Measurements from ENCODE around the gene NDUFS1.
"Not testable (repeated sequence)": the region's sequence is repeated elsewhere in the genome, so short reads cannot be mapped to it uniquely, and the experiment has no call there.

NDUFS1 gene

DNA sequence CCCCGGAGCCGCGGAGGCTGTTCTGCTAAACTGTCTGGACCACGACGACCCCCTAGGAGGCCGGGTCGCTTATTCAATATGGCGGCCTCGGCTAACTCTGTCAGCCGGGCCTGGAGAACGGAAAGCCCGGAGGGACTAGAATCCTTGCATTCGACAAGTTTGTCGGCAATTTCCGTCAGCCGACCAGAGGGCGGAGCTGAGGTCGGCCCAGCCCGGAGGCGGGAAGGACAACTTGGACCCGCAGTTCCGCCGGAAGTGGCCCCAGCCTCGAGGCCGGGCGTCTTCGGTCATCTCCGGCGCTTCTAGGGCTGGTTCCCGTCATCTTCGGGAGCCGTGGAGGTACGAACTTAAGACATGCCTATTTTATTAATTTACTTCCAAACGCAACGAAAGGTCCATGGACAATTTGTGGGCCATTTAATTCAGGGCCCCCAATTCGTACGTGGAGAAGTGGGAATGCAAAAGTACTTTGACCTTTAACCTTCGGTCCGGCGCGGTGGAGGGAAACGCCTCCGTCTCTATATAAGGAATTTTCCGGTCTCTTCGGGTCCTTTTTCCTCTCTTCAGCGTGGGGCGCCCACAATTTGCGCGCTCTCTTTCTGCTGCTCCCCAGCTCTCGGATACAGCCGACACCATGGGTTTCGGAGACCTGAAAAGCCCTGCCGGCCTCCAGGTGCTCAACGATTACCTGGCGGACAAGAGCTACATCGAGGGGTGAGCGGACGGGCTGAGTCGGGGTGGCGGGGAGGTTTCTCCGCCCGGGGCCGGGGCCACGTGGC lies at the start of gene NDUFS1, which contains the start of gene EEF1B2:
TSS of gene NDUFS1 (minus strand) at position 99 of the 779 bp plus-strand sequence. CDS start 5,766 bp downstream, outside the sequence.
TSS of gene EEF1B2 (plus strand) at position 550 of the 779 bp plus-strand sequence. CDS start at position 635, 85 bp downstream.
- peak; percentile 98 for DNase-seq (ENCODE audit: low spot score)

DNA sequence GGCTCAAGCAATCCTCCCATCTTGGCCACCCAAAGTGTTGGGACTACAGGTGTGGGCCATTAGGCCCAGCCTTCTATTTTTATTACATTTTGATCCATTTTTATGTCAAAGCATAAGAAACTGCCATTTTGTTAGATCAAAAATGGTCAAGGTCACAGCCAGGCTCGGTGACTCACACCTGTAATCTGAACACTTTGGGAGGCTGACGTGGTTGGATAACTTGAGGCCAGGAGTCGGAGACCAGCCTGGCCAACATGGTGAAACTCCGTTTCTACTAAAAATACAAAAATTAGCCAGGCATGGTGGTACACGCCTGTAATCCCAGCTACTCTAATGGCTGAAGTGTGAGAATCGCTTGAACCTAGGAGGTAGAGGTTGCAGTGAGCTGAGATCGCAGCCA lies 49.7 kb upstream of the NDUFS1 start:
- DNase-seq (ENCODE audit: low spot score): no peak

DNA sequence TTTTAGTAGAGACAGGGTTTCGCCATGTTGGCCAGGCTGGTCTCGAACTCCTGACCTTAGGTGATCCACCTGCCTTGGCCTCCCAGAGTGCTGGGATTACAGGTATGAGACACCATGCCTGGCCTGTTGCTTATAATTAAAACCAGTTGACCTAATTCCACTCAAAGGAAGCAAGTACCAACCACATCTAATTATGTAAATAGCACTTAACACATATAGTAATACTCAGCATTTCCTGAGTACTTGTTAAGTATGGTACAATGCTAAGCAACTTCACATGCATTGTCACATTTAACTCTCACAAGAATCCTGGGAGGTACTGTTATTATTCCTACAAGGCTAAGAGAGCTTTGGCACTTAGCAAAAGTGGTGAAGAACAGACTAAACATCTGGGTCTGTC lies 48.1 kb upstream of the NDUFS1 start:
- not testable (repeated sequence) for DNase-seq (ENCODE audit: low spot score)

DNA sequence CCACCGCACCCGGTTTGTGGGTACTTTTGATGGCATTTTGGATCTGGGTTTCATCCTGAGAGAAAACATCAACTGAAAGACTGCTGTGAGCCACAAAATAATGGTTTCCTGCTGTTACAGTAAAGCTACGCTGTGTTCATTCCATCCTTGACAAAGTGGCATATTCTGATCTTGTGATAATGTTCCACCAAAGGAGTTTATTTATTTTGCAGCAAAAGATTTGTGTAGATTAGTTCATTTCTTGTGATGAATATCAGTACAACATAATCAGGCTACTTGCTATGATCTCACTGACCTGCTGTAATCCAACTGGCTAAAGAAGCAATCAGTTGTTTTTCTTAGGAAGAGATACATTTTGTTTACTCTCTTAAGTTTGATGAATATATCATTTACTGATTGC lies 45.5 kb upstream of the NDUFS1 start:
- DNase-seq (ENCODE audit: low spot score): no peak

DNA sequence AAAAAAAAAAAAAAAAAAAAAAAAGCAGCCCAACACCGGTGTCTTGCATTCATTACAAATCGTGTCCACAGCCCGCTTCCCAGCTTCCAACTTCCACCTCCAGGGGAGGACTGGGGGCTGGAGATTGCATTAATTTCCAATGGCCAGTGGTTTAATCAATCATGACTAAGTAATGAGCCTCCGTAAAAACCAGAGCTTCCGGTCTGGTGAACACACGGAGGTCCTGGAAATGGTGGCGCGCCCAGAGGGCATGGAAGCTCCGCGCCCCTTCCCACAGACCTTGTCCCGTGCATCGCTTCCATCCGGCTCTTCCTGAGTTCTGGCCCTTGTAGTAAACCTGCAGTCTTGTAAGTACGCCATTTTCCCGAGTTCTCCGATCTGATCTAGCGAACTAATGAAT lies 44.1 kb upstream of the NDUFS1 start:
- no peak for DNase-seq (ENCODE audit: low spot score)

DNA sequence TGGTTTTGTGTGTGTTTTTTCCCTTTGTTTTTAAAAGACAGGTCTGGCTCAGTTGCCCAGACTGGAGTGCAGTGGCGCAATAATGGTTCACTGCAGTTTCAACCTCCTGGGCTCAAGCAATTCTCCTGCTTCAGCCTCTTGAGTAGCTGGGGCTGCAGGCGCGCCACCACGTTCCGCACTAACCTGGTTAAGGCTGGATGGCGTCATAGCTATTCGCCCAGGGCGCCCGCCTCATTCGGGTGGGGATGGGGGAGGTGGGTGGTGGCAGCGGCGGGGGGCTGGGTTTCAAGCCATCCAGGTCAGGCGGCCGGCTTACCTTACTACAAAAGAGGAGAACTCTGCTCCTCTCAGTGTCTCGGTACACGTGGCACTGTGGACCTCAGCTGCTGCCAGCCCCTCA lies 43.2 kb upstream of the NDUFS1 start:
- DNase-seq (ENCODE audit: low spot score): no peak

DNA sequence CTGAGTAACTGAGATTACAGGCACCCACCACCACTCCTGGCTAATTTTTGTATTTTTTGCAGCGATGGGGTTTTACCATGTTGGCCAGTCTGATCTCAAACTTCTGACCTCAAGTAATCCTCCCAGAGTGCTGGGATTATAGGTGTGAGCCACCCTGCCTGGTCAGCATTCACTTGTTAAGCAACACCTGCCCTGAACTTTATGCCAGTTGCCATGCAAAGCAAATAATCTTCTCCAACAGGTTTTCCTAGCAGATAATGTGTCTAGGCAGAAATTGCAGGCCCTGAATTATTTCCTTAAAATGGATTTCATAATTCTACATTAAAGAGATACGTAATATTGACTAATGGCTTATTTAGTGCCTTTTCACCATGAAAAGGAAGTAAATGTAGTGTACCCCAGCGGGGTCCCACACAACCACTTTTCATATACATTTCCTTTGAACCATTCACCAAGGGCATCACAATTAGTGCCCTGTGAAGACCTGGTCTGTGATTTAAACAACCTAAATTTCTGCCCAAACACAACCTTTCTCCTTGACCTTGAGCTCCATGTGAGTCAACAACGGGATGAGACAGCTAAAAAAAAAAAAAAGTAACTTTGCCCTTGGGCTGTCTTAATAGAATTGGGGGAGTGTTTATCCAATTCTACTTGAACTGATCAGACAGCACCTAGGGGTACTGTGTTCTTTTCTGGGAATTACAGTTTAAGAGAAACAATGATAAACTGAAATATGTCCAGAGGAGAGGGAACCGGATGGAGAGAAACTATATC lies 42.0 kb upstream of the NDUFS1 start:
- DNase-seq (ENCODE audit: low spot score): no peak

DNA sequence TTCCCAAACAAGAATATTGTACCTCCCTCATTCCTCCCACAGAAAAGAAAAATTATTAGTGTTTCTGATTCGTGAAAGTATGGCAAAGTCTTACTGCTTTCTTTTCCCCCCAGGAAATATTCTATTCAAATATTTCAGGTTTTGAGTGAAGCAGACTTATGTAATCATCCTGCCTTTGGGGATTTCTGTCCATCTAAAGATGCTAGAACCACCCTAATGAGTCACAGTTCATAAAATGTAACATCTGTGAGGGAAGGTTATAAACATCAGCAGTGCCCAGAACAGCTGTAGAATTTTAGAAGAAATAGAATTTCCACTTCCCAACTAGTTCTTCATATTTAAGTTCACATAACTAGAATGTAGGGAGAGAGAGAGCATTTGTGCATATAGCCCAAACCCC lies 39.4 kb upstream of the NDUFS1 start:
- no peak for DNase-seq (ENCODE audit: low spot score)

DNA sequence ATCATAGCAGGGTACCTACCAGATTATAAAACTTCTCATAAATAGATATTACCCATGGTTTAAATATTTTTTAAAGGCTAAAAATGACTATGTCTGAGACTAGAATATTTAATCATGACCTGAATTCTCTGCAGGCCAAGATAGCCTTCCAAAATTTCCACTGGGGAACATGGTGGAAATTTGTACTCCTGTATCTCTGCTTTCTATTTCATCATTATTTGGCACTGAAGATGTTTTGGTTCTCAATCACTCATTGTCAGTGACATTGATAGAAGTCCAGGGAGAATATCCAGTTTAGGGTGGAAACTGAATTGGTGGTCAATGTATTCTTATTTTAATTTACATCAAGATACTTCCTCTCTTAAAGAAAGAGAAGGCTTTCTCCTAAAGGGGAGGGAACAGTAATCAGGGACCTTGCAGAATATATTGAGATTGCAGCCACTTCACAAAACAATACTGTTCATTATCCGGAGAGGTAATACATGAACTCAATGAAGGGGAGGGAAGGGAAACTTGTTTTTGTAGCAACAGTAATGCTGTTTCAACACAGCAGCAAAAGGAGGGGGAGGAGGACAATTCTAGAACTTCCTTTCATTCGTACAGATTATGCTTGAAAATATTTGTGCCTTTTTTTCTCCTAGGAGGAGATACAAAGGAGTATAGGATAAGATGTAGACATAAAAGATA lies 34.6 kb upstream of the NDUFS1 start:
- DNase-seq (ENCODE audit: low spot score): no peak

DNA sequence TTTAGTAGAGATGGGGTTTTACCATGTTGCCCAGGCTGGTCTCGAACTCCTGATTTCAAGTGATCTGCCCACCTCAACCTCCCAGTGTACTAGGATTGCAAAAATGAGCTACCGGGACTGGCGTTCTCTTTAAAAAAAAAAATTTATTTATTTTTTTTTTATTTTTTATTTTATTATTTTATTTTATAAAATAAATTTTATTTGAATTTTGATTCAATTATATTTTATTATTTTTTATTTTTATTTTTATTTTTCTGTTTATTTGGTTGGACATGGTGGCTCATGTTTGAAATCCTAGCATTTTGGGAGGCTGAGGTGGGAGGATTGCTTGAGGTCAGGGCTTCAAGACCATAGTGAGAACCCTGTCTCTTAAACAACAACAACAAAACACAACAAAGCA lies 32.9 kb upstream of the NDUFS1 start:
- DNase-seq (ENCODE audit: low spot score): no peak

DNA sequence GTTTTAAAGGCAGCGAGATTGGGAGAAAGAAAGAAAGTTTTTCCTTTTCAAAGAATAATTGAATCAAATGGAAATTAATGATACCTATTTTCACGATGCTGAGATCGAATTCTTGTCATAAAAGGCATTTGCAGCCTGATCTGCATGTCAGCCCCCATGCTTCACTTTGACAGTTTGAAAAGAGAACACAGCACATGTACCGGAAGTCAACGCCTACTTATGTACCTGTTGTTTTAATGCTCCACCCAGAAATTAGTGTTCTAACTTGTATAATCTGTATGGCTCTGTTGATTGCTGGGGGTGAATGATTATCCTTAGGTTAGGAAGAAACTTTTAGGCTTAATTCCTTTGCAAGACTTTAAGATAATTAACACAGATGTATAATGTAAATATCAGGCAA lies 31.4 kb upstream of the NDUFS1 start:
- DNase-seq (ENCODE audit: low spot score): no peak

DNA sequence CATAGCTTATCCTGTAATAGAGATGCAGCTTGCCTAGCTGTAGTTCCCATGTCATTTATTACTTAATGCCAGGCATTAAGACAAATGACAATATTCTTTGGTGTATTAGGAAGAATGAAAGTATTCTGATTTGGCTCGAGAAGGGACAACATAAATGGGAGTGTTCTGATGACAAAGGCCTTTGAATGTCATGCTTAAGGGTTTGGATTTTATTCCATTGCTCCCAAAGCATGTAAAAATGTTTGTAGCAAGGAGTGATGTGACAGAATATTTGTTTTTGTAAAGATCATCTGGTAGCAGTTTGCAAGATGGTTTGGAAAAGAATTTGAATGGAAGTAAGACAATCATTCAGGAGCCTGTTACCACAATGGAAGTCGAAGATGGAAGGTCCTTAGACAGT lies 30.9 kb upstream of the NDUFS1 start:
- DNase-seq (ENCODE audit: low spot score): no peak

DNA sequence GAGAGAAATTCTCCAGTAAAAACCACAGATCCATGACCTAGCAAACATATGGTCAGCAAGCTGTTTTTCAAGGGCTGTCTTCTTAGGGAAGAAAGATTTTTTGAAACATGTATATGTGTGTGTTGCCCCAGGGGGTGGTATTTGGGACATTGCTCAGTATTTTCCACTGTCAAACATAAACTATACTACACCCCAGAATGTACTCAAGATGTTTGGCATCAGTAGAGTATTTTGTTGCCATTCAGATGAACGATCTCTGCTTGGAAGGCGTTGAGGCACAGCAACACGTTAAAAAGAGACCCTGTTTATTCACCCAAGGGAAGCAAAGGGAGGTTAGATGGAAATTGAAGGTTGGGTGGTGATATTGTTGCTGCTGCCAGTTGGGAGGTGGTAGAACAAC lies 30.4 kb upstream of the NDUFS1 start:
- no peak for DNase-seq (ENCODE audit: low spot score)

DNA sequence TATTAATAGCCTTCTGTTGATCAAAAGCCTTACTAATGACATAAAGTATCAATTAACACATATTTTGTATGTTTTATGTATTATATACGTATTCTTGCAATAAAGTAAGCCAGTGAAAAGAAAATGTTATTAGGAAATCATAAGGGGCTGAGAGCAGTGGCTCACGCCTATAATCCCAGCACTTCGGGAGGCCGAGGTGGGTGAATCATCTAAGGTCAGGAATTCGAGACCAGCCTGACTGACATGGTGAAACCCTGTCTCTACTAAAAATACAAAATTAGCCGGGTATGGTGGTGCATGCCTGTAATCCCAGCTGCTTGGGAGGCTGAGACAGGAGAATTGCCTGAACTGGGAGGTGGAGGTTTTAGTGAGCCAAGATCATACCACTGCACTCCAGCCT lies 22.3 kb upstream of the NDUFS1 start:
- not testable (repeated sequence) for DNase-seq (ENCODE audit: low spot score)

DNA sequence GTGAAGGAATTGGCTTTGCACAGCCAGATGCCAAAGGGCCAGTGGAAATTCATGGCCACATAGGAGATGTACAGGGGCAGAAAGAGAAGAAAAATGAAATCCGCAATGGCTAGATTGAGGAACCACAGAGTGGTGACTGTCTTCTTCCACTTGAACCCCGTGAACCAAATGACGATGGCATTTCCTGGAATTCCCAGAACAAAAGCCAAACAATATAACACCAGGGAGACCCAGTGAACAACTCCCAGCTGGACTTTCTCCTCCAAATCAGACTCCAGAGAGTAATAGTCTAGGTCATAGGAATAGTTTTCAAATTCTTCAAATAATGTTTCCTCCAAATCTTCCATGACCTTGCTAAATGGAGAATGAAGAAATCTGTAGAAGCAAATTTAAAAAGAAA lies 17.7 kb upstream of the NDUFS1 start:
- no peak for DNase-seq (ENCODE audit: low spot score)

DNA sequence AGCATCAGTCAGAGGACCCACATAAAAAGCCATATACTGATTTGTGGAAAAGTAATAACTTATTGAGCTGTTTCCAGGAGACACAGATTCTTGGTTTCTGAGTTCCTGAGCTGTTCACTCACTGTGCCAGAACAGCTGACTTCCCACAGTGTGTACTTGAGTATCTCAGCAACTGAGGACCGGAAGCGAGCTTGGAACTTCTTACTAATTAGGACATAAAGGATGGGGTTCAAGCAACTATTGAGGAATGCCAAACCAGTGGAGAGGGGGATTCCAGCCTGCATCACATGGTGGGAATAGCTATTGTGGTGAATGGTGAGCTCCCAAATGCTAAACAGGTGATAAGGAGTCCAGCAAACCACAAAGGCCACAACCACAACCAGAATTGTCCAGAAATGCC lies 16.9 kb upstream of the NDUFS1 start:
- no peak for DNase-seq (ENCODE audit: low spot score)

DNA sequence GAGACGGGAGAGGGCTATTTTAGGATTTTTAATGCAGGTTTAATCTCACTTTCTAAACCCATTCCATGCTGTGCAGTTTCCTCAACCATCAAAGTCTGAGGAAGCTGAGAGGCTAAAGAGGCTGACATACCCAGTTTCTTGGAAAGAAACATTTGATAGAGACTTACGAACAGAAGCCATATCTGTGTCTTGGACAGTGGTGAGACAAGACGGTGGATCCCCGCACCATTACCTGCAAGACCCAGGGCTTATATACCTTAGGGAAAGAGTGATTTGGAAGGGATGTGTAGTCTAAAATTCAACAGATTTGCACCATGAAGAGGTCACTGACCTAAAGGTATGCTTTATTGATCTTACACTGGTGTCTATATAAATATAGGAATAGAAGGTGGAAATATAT lies 13.9 kb upstream of the NDUFS1 start:
- DNase-seq (ENCODE audit: low spot score): no peak

DNA sequence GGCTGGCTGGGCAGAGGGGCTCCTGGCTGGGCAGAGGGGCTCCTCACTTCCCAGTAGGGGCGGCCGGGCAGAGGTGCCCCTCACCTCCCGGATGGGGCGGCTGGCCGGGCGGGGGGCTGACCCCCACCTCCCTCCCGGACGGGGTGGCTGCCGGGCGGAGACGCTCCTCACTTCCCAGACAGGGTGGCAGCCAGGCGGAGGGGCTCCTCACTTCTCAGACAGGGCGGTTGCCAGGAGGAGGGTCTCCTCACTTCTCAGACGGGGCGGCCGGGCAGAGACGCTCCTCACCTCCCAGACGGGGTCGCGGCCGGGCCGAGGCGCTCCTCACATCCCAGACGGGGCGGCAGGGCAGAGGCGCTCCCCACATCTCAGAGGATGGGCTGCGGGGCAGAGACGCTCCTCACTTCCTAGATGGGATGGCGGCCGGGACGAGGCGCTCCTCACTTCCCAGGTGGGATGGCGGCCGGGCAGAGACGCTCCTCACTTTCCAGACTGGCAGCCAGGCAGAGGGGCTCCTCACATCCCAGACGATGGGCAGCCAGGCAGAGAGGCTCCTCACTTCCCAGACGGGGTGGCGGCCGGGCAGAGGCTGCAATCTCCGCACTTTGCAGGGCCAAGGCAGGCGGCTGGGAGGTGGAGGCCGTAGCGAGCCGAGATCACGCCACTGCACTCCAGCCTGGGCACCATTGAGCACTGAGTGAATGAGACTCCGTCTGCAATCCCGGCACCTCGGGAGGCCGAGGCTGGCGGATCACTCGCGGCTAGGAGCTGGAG lies 12.6 kb upstream of the NDUFS1 start:
- DNase-seq (ENCODE audit: low spot score): not testable (repeated sequence)

DNA sequence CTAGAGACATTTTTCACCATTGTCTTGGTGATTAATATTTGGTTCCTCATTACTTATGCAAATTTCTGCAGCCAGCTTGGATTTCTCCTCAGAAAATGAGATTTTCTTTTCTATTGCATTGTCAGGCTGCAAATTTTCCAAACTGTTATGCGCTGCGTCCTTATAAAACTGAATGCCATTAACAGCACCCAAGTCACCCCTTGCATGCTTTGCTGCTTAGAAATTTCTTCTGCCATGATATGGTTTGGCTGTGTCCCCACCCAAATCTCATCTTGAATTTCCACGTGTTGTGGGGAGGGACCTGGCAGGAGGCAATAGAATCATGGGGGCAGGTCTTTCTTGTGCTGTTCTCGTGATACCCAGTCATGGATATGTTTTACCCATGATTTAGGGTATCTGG lies 9.0 kb upstream of the NDUFS1 start:
- DNase-seq (ENCODE audit: low spot score): not testable (repeated sequence)

DNA sequence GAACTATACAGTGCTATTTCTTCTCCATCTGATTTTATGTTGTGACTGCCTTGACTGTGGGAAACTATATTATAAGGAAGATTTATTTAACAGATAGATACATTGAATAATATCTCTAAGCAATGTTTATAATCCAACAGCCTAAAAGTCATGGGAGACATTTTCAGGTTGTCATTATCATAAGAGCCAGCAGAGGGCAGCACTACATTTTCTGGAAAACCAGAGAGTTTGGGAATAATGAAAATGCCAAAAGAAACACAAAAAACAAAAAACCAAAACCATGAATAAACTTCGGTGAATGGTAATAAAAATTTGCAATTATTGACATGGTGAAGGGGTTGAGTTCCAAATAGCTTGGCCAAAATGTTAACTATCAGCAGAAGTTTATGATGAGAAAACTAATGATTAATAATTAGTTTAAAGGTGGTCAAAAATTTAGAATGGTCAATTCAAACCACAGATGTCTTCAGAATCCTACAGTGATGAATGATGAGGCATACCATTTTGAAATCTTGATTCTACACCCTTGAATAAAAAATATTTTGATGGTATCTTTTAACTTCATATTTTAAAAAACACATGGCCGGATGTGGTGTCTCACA lies 5.1 kb upstream of the NDUFS1 start:
- DNase-seq (ENCODE audit: low spot score): peak; percentile 41

DNA sequence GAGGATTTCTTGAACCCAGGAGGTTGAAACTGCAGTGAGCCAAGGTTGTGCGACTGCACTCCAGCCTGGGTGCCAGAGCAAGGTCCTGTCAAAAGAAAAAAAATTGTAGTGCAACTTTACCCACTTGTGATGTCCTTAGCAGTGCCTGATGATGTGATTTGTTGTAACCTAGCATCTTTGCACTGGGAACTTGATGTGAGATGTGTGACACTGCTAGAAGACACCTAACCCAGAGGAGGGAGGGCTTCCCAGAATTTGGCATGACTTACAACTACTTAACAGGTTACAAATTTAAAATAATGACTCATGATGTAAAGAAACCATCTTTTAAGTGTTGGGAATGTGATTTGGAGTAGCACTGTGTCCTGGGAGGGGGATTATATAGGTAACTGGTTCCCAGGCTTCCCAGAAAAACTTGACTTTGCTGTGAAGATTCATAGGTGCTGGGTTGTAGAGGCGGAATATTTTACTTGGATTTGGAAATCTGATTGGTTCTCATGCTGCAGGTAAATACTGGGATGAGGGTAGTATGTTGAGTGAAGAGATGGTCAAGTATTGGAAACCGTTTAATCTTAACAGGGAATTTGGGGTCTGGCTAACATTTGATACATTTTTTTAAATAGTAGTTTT lies 4.1 kb upstream of the NDUFS1 start:
- DNase-seq (ENCODE audit: low spot score): peak; percentile 25

Measured in kidney tubule cell (primary cell).